ENCODE data around the gene ZNF679.
"Not testable (repeated sequence)": the region's sequence is repeated elsewhere in the genome, so short reads cannot be mapped to it uniquely, and the experiment has no call there.

ZNF679 gene

GRCh38 chr7:64192148-64192704, 36.0 kb upstream of the ZNF679 start:
- H3K9ac ChIP-seq (ENCODE audit: insufficient read length), result no peak overlapping the region
- H3K9me3 ChIP-seq (ENCODE audit: low read depth, low read length), result no peaks in the 10 kb centered on the region
- H3K36me3 ChIP-seq (ENCODE audit: insufficient read depth, low read length), result no peaks in the 10 kb centered on the region
- H3K27ac ChIP-seq, result no peak overlapping the region
- no peak overlapping the region for H3K4me3 ChIP-seq
- no peak for TF ChIP-seq FOXP2 (optimal IDR thresholded peaks at IDR 0.05; ENCODE audit: control extremely low read depth, extremely low read length, insufficient read depth)
- no peak for TF ChIP-seq POLR2AphosphoS5 (IDR thresholded peaks at IDR 0.05; ENCODE audit: borderline replicate concordance, low read depth, low read length)
- TF ChIP-seq EZH2 (IDR thresholded peaks at IDR 0.05), result no peak
- DNase-seq (ENCODE audit: low read depth, low spot score), result no peak

GRCh38 chr7:64192775-64193174, 35.5 kb upstream of the ZNF679 start:
- TF ChIP-seq FOXP2 (optimal IDR thresholded peaks at IDR 0.05; ENCODE audit: control extremely low read depth, extremely low read length, insufficient read depth), result no peak
- no peak for TF ChIP-seq POLR2AphosphoS5 (IDR thresholded peaks at IDR 0.05; ENCODE audit: borderline replicate concordance, low read depth, low read length)
- no peak for TF ChIP-seq EZH2 (IDR thresholded peaks at IDR 0.05)
- Histone ChIP-seq H3K4me3 (no peak overlapping the region), H3K27ac (no peak overlapping the region), H3K36me3 (ENCODE audit: insufficient read depth, low read length) (no peaks in the 10 kb centered on the region), H3K9me3 (ENCODE audit: low read depth, low read length) (no peaks in the 10 kb centered on the region), H3K9ac (ENCODE audit: insufficient read length) (no peak overlapping the region)
- no peak for DNase-seq (ENCODE audit: low read depth, low spot score)

- Histone ChIP-seq H3K36me3 (ENCODE audit: insufficient read depth, low read length) (no peaks in the 10 kb centered on the region), H3K9me3 (ENCODE audit: low read depth, low read length) (no peaks in the 10 kb centered on the region)
Measured at GRCh38 chr7:64206903-64207302, 21.4 kb upstream of the ZNF679 start, which contains the start of gene ZNF735. Gene ZNF735, plus strand, starts transcription at chr7:64207203. Its CDS starts 0 bp downstream, at chr7:64207203.

GRCh38 chr7:64219710-64220298, 8.5 kb upstream of the ZNF679 start:
- H3K4me3 ChIP-seq; H3K9ac ChIP-seq (ENCODE audit: insufficient read length); DNase-seq (ENCODE audit: low read depth, low spot score); H3K36me3 ChIP-seq (ENCODE audit: insufficient read depth, low read length); H3K9me3 ChIP-seq (ENCODE audit: low read depth, low read length); H3K27ac ChIP-seq: not testable (repeated sequence)

More at GRCh38 chr7:64206903-64207302, 21.4 kb upstream of the ZNF679 start, which contains the start of gene ZNF735:
- Histone ChIP-seq H3K27ac (no peak within 1 kb of the TSS), H3K4me3 (no peak within 1 kb of the TSS), H3K9ac (ENCODE audit: insufficient read length) (no peak within 1 kb of the TSS)
- no peak for DNase-seq (ENCODE audit: low read depth, low spot score)
- TF ChIP-seq POLR2AphosphoS5 (IDR thresholded peaks at IDR 0.05; ENCODE audit: borderline replicate concordance, low read depth, low read length), result no peak
- TF ChIP-seq FOXP2 (optimal IDR thresholded peaks at IDR 0.05; ENCODE audit: control extremely low read depth, extremely low read length, insufficient read depth), result no peak
- TF ChIP-seq EZH2 (IDR thresholded peaks at IDR 0.05), result no peak

- H3K9me3 ChIP-seq (ENCODE audit: low read depth, low read length), result peaks cover 4% of the 10 kb centered on the region; the same call in 1 of the 2 replicates
- DNase-seq (ENCODE audit: low read depth, low spot score), result no peak
- no peak overlapping the region for H3K27ac ChIP-seq
- H3K36me3 ChIP-seq (ENCODE audit: insufficient read depth, low read length), result no peaks in the 10 kb centered on the region
- H3K9ac ChIP-seq (ENCODE audit: insufficient read length), result no peak overlapping the region
- H3K4me3 ChIP-seq, result no peak overlapping the region
- TF ChIP-seq EZH2 (IDR thresholded peaks at IDR 0.05) (no peak), FOXP2 (optimal IDR thresholded peaks at IDR 0.05; ENCODE audit: control extremely low read depth, extremely low read length, insufficient read depth) (no peak), POLR2AphosphoS5 (IDR thresholded peaks at IDR 0.05; ENCODE audit: borderline replicate concordance, low read depth, low read length) (no peak)
Measured at GRCh38 chr7:64223366-64223765, 4.9 kb upstream of the ZNF679 start.

- DNase-seq (ENCODE audit: low read depth, low spot score), result no peak
- no peak overlapping the region for H3K9ac ChIP-seq (ENCODE audit: insufficient read length)
- no peak overlapping the region for H3K4me3 ChIP-seq
- no peaks in the 10 kb centered on the region for H3K36me3 ChIP-seq (ENCODE audit: insufficient read depth, low read length)
- TF ChIP-seq POLR2AphosphoS5 (IDR thresholded peaks at IDR 0.05; ENCODE audit: borderline replicate concordance, low read depth, low read length) (no peak), EZH2 (IDR thresholded peaks at IDR 0.05) (no peak), FOXP2 (optimal IDR thresholded peaks at IDR 0.05; ENCODE audit: control extremely low read depth, extremely low read length, insufficient read depth) (no peak)
- no peaks in the 10 kb centered on the region for H3K9me3 ChIP-seq (ENCODE audit: low read depth, low read length)
- H3K27ac ChIP-seq, result no peak overlapping the region
Measured at GRCh38 chr7:64266341-64266919, 38.2 kb downstream of the ZNF679 start.

GRCh38 chr7:64277630-64278029, 49.4 kb downstream of the ZNF679 start:
- H3K9me3 ChIP-seq (ENCODE audit: low read depth, low read length), result no peaks in the 10 kb centered on the region
- no peak overlapping the region for H3K4me3 ChIP-seq
- H3K36me3 ChIP-seq (ENCODE audit: insufficient read depth, low read length), result no peaks in the 10 kb centered on the region
- H3K9ac ChIP-seq (ENCODE audit: insufficient read length), result no peak overlapping the region
- no peak overlapping the region for H3K27ac ChIP-seq
- DNase-seq (ENCODE audit: low read depth, low spot score), result no peak
- TF ChIP-seq FOXP2 (optimal IDR thresholded peaks at IDR 0.05; ENCODE audit: control extremely low read depth, extremely low read length, insufficient read depth), result no peak
- no peak for TF ChIP-seq EZH2 (IDR thresholded peaks at IDR 0.05)
- TF ChIP-seq POLR2AphosphoS5 (IDR thresholded peaks at IDR 0.05; ENCODE audit: borderline replicate concordance, low read depth, low read length), result no peak

GRCh38 chr7:64294701-64295420, 66.6 kb downstream of the ZNF679 start:
- no peaks in the 10 kb centered on the region for H3K36me3 ChIP-seq (ENCODE audit: insufficient read depth, low read length)
- no peak overlapping the region for H3K9ac ChIP-seq (ENCODE audit: insufficient read length)
- no peak for DNase-seq (ENCODE audit: low read depth, low spot score)
- H3K27ac ChIP-seq, result no peak overlapping the region
- no peak overlapping the region for H3K4me3 ChIP-seq
- no peaks in the 10 kb centered on the region for H3K9me3 ChIP-seq (ENCODE audit: low read depth, low read length)
- TF ChIP-seq POLR2AphosphoS5 (IDR thresholded peaks at IDR 0.05; ENCODE audit: borderline replicate concordance, low read depth, low read length) (no peak), EZH2 (IDR thresholded peaks at IDR 0.05) (no peak), FOXP2 (optimal IDR thresholded peaks at IDR 0.05; ENCODE audit: control extremely low read depth, extremely low read length, insufficient read depth) (no peak)

- not testable (repeated sequence) for H3K36me3 ChIP-seq (ENCODE audit: insufficient read depth, low read length); DNase-seq (ENCODE audit: low read depth, low spot score); H3K9ac ChIP-seq (ENCODE audit: insufficient read length); H3K4me3 ChIP-seq; H3K9me3 ChIP-seq (ENCODE audit: low read depth, low read length); H3K27ac ChIP-seq
Measured at GRCh38 chr7:64297418-64297817, 69.1 kb downstream of the ZNF679 start.

Measured in SK-N-MC (cell line).